HEK293 (cell line): ENCODE results near the gene ZNF718.
"Not testable (repeated sequence)": the region's sequence is repeated elsewhere in the genome, so short reads cannot be mapped to it uniquely, and the experiment has no call there.

Experiments used
- CTCF ChIA-PET: fragments of 350-600 bp; formaldehyde crosslinking; extraction: SDS; loops from one replicate; lab custom pipeline; 2021; ENCODE audit warnings: antibody characterized with exemption; lab: Yijun Ruan, JAX
- POLR2A ChIA-PET: fragments of 300-600 bp; formaldehyde crosslinking; extraction: SDS; loops from one replicate; lab custom pipeline; 2020; ENCODE audit warnings: antibody characterized with exemption, inconsistent platforms; lab: Yijun Ruan, JAX
- H3K27ac ChIP-seq: fragments of 200-500 bp; sonication (Bioruptor generic); 2 replicates; pipeline ENCODE4 v1.5.1; 2014; ENCODE audit warnings: low read depth, low read length, control low read depth, inconsistent platforms; ENCODE audit errors: extremely low read depth
- H3K36me3 ChIP-seq, 2 experiments: fragments of 200-500 bp in 1 of 2; sonication (Bioruptor generic) in 1 of 2; 1 replicate in 1 of 2; 2 replicates in 1 of 2; pipeline ENCODE4 v1.5.1; 2014 to 2017; ENCODE audit warnings: inconsistent platforms in 2 of 2, low read length in 2 of 2; ENCODE audit not compliant: control insufficient read depth in 2 of 2, insufficient read depth in 1 of 2
- H3K4me1 ChIP-seq: fragments of 200-500 bp; sonication (Bioruptor generic); 2 replicates; pipeline ENCODE4 v1.5.1; 2014; ENCODE audit warnings: mild to moderate bottlenecking, low read length, inconsistent platforms; ENCODE audit not compliant: control insufficient read depth, insufficient read depth
- H3K4me3 ChIP-seq: 2 replicates; pipeline ENCODE4 v1.5.1; 2011; ENCODE audit warnings: low read depth, mild to moderate bottlenecking, control low read depth, low read length, moderate library complexity
- H3K9me3 ChIP-seq: fragments of 200-500 bp; sonication (Bioruptor generic); 2 replicates; pipeline ENCODE4 v1.5.1; 2014; ENCODE audit warnings: low read depth, low read length, inconsistent platforms; ENCODE audit not compliant: control insufficient read depth, insufficient read depth
- BCL6B ChIP-seq: fragments of 450-650 bp; formaldehyde crosslinking; IDR thresholded peaks from 2 replicates; pipeline ENCODE4 v1.5.1; 2017; ENCODE audit warnings: missing biosample characterization, missing genetic modification characterization
- KLF16 ChIP-seq: fragments of 450-650 bp; formaldehyde crosslinking; IDR thresholded peaks from 2 replicates; pipeline ENCODE4 v1.5.1; 2017; ENCODE audit warnings: missing biosample characterization, missing genetic modification characterization
- PRDM1 ChIP-seq: fragments of 450-650 bp; formaldehyde crosslinking; IDR thresholded peaks from 2 replicates; pipeline ENCODE4; 2016; ENCODE audit warnings: missing biosample characterization, missing genetic modification characterization
- ZEB2 ChIP-seq: fragments of 450-650 bp; formaldehyde crosslinking; IDR thresholded peaks from 2 replicates; pipeline ENCODE4 v1.5.1; 2016; ENCODE audit warnings: missing biosample characterization, missing genetic modification characterization
- ZFP69B ChIP-seq: fragments of 450-650 bp; formaldehyde crosslinking; IDR thresholded peaks from 2 replicates; pipeline ENCODE4 v1.5.1; 2016; ENCODE audit warnings: missing biosample characterization, missing genetic modification characterization
- ZNF112 ChIP-seq: fragments of 450-650 bp; formaldehyde crosslinking; IDR thresholded peaks from 2 replicates; pipeline ENCODE4 v1.5.0; 2017; ENCODE audit warnings: missing biosample characterization, missing genetic modification characterization
- ZNF121 ChIP-seq: fragments of 450-650 bp; formaldehyde crosslinking; IDR thresholded peaks from 2 replicates; pipeline ENCODE4 v1.5.1; 2016; ENCODE audit warnings: missing biosample characterization, missing genetic modification characterization
- ZNF148 ChIP-seq: fragments of 450-650 bp; formaldehyde crosslinking; IDR thresholded peaks from 2 replicates; pipeline ENCODE4 v1.5.0; 2017; ENCODE audit warnings: missing biosample characterization, missing genetic modification characterization, borderline replicate concordance
- ZNF169 ChIP-seq: fragments of 450-650 bp; formaldehyde crosslinking; IDR thresholded peaks from 2 replicates; pipeline ENCODE4 v1.5.1; 2016; ENCODE audit warnings: missing biosample characterization, missing genetic modification characterization
- ZNF19 ChIP-seq: fragments of 450-650 bp; formaldehyde crosslinking; IDR thresholded peaks from 2 replicates; pipeline ENCODE4; 2016; ENCODE audit warnings: missing biosample characterization, missing genetic modification characterization, low read depth
- ZNF248 ChIP-seq: fragments of 450-650 bp; formaldehyde crosslinking; IDR thresholded peaks from 2 replicates; pipeline ENCODE4 v1.5.1; 2017; ENCODE audit warnings: missing biosample characterization, missing genetic modification characterization
- ZNF501 ChIP-seq: fragments of 450-650 bp; formaldehyde crosslinking; IDR thresholded peaks from 2 replicates; pipeline ENCODE4 v1.5.1; 2016; ENCODE audit warnings: missing biosample characterization, missing genetic modification characterization
- ZNF521 ChIP-seq: fragments of 450-650 bp; formaldehyde crosslinking; IDR thresholded peaks from 2 replicates; pipeline ENCODE4 v1.5.1; 2017; ENCODE audit warnings: missing biosample characterization, mild to moderate bottlenecking, missing genetic modification characterization
- ZNF529 ChIP-seq: fragments of 450-650 bp; formaldehyde crosslinking; IDR thresholded peaks from 2 replicates; pipeline ENCODE4 v1.5.1; 2017; ENCODE audit warnings: missing genetic modification characterization, missing biosample characterization; ENCODE audit not compliant: insufficient replicate concordance
- ZNF629 ChIP-seq: fragments of 450-650 bp; formaldehyde crosslinking; IDR thresholded peaks from 2 replicates; pipeline ENCODE4 v1.5.1; 2017; ENCODE audit warnings: missing biosample characterization, missing genetic modification characterization
- ZNF645 ChIP-seq: fragments of 450-650 bp; formaldehyde crosslinking; IDR thresholded peaks from 2 replicates; pipeline ENCODE4; 2016; ENCODE audit warnings: missing biosample characterization, missing genetic modification characterization
- ZNF658 ChIP-seq: fragments of 450-650 bp; formaldehyde crosslinking; IDR thresholded peaks from 2 replicates; pipeline ENCODE4; 2016; ENCODE audit warnings: missing biosample characterization, missing genetic modification characterization
- ZNF701 ChIP-seq: fragments of 450-650 bp; formaldehyde crosslinking; IDR thresholded peaks from 2 replicates; pipeline ENCODE4 v1.5.1; 2016; ENCODE audit warnings: missing biosample characterization, missing genetic modification characterization
- ZNF843 ChIP-seq: fragments of 450-650 bp; formaldehyde crosslinking; IDR thresholded peaks from 2 replicates; pipeline ENCODE4 v1.5.1; 2016; ENCODE audit warnings: missing biosample characterization, missing genetic modification characterization

Gene ZNF718

GRCh38 chr4:205097-205756 lies 80.9 kb downstream of the ZNF718 start:
- Histone ChIP-seq H3K27ac (no peak overlapping the region), H3K4me3 (no peak overlapping the region), H3K36me3 (peaks cover 0 to 26% of the 10 kb centered on the region in 2 experiments; a peak in 1 of 3 replicates), H3K4me1 (no peaks in the 10 kb centered on the region), H3K9me3 (no peaks in the 10 kb centered on the region)
- ChIA-PET POLR2A (no interaction called here), CTCF (no interaction called here)
- no peak for TF ChIP-seq PRDM1

GRCh38 chr4:206054-206453 lies 81.8 kb downstream of the ZNF718 start:
- peaks cover 0 to 23% of the 10 kb centered on the region in 2 experiments; a peak in 1 of 3 replicates for H3K36me3 ChIP-seq
- no peaks in the 10 kb centered on the region for H3K9me3 ChIP-seq
- no peaks in the 10 kb centered on the region for H3K4me1 ChIP-seq
- no peak overlapping the region for H3K27ac ChIP-seq
- ChIA-PET POLR2A (no interaction called here), CTCF (no interaction called here)
- H3K4me3 ChIP-seq: no peak overlapping the region
- TF ChIP-seq ZNF248 (tag by site-specific recombination) (no peak), ZFP69B (tag by site-specific recombination) (no peak), ZNF148 (tag by site-specific recombination) (0 out of 2 replicates have a peak, but pooled peaks have one; percentile 53), ZNF521 (tag by site-specific recombination) (no peak), ZNF701 (tag by site-specific recombination) (no peak), ZNF843 (tag by site-specific recombination) (no peak), ZNF501 (tag by site-specific recombination) (no peak)
- TF ChIP-seq, all 188 proteins: peak for 1

GRCh38 chr4:208416-209096 lies 84.3 kb downstream of the ZNF718 start:
- CTCF ChIA-PET, POLR2A ChIA-PET, H3K27ac ChIP-seq, H3K9me3 ChIP-seq, H3K4me3 ChIP-seq, H3K4me1 ChIP-seq: not testable (repeated sequence)
- H3K36me3 ChIP-seq: peaks cover 0 to 13% of the 10 kb centered on the region in 2 experiments; a peak in 1 of 3 replicates

GRCh38 chr4:211033-211511 lies 86.8 kb downstream of the ZNF718 start:
- ChIA-PET CTCF (no interaction called here), POLR2A (no interaction called here)
- no peaks in the 10 kb centered on the region for H3K4me1 ChIP-seq
- no peak for TF ChIP-seq ZNF112 (tag by site-specific recombination)
- TF ChIP-seq ZEB2: no peak
- no peak for TF ChIP-seq ZNF121
- no peak for TF ChIP-seq ZNF645 (tag by site-specific recombination)
- TF ChIP-seq KLF16 (tag by site-specific recombination): no peak
- no peak for TF ChIP-seq ZNF529 (tag by site-specific recombination)
- TF ChIP-seq ZNF19 (tag by site-specific recombination): no peak
- no peak for TF ChIP-seq ZNF658 (tag by site-specific recombination)
- no peak for TF ChIP-seq ZNF629 (tag by site-specific recombination)
- no peak for TF ChIP-seq BCL6B (tag by site-specific recombination)
- no peak for TF ChIP-seq ZNF169
- H3K9me3 ChIP-seq: no peaks in the 10 kb centered on the region
- no peak overlapping the region for H3K27ac ChIP-seq
- H3K4me3 ChIP-seq: no peak overlapping the region
- peaks cover 0 to 2% of the 10 kb centered on the region in 2 experiments; a peak in 1 of 3 replicates for H3K36me3 ChIP-seq
